ENCODE data around the gene TSPAN9. TPM values are rescaled to one million over a fixed set of nuclear protein-coding genes. Genes with fewer than 3 reads are reported as not detected.

TSPAN9 gene
- total and polyA plus RNA-seq, 3 donors from 2014 or later = 14.2 to 23.5 (median 19.8) TPM

- no peak for DNase-seq
- intact Hi-C loops (cut with DNase I; ENCODE audit: low total_unique reads) = loop anchor here (10.0 kb wide), 1 partner anchor 501 kb away; no protein-coding TSS in a partner anchor
These were observed 226.4 kb downstream of the TSPAN9 start for GRCh38 chr12:3303410-3304136.

GRCh38 chr12:3304436-3305165 lies 227.4 kb downstream of the TSPAN9 start:
- H3K36me3 ChIP-seq (ENCODE audit: low read depth, missing control alignments) = no peaks in the 10 kb centered on the region
- DNase-seq = no peak
- TF ChIP-seq CTCF (IDR thresholded peaks at IDR 0.05) (no peak), POLR2A (IDR thresholded peaks at IDR 0.05) (no peak)
- H3K27ac ChIP-seq = no peak overlapping the region
- peaks cover 6% of the 10 kb centered on the region for H3K4me1 ChIP-seq
- intact Hi-C loops (cut with DNase I; ENCODE audit: low total_unique reads) = loop anchor here (10.0 kb wide), 1 partner anchor 500 kb away; no protein-coding TSS in a partner anchor
- WGBS, 2 donors = 90 to 93% methylated on average over 17 to 30 of the region's 30 CpGs
- H3K4me3 ChIP-seq = no peak overlapping the region
- no peaks in the 10 kb centered on the region for H3K9me3 ChIP-seq
- no peaks in the 10 kb centered on the region for H3K27me3 ChIP-seq

More at GRCh38 chr12:3303410-3304136, 226.4 kb downstream of the TSPAN9 start:
- Histone ChIP-seq H3K9me3 (no peaks in the 10 kb centered on the region), H3K36me3 (ENCODE audit: low read depth, missing control alignments) (no peaks in the 10 kb centered on the region), H3K27ac (no peak overlapping the region), H3K4me3 (no peak overlapping the region), H3K4me1 (peaks cover 6% of the 10 kb centered on the region), H3K27me3 (no peaks in the 10 kb centered on the region)
- TF ChIP-seq POLR2A (IDR thresholded peaks at IDR 0.05) (no peak), CTCF (IDR thresholded peaks at IDR 0.05) (no peak)
- WGBS, 2 donors = 71 to 86% methylated on average over 4 to 18 of the region's 18 CpGs

- WGBS, 2 donors = 92 to 95% methylated on average over 9 to 12 of the region's 12 CpGs
- TF ChIP-seq CTCF (IDR thresholded peaks at IDR 0.05) = no peak
- no peak for TF ChIP-seq POLR2A (IDR thresholded peaks at IDR 0.05)
- H3K36me3 ChIP-seq (ENCODE audit: low read depth, missing control alignments) = no peaks in the 10 kb centered on the region
- H3K4me1 ChIP-seq = no peaks in the 10 kb centered on the region
- H3K27me3 ChIP-seq = no peaks in the 10 kb centered on the region
- intact Hi-C loops (cut with DNase I; ENCODE audit: low total_unique reads) = loop anchor here (10.0 kb wide), 1 partner anchor 499 kb away; no protein-coding TSS in a partner anchor
- no peaks in the 10 kb centered on the region for H3K9me3 ChIP-seq
- DNase-seq = no peak
- no peak overlapping the region for H3K27ac ChIP-seq
- no peak overlapping the region for H3K4me3 ChIP-seq
These were observed 228.3 kb downstream of the TSPAN9 start for GRCh38 chr12:3305464-3305863.

GRCh38 chr12:3305904-3306619 lies 228.9 kb downstream of the TSPAN9 start:
- 95 to 96% methylated on average over 16 to 19 of the region's 19 CpGs for WGBS, 2 donors

More at GRCh38 chr12:3305904-3306619, 228.9 kb downstream of the TSPAN9 start:
- Histone ChIP-seq H3K4me1 (no peaks in the 10 kb centered on the region), H3K27me3 (no peaks in the 10 kb centered on the region), H3K9me3 (no peaks in the 10 kb centered on the region), H3K27ac (no peak overlapping the region), H3K4me3 (no peak overlapping the region), H3K36me3 (ENCODE audit: low read depth, missing control alignments) (no peaks in the 10 kb centered on the region)
- TF ChIP-seq POLR2A (IDR thresholded peaks at IDR 0.05) (no peak), CTCF (IDR thresholded peaks at IDR 0.05) (no peak)
- intact Hi-C loops (cut with DNase I; ENCODE audit: low total_unique reads) = loop anchor here (10.0 kb wide), 1 partner anchor 499 kb away; no protein-coding TSS in a partner anchor
- no peak for DNase-seq

Measured in testis (tissue), 3 donors.